Measurements from ENCODE around the gene NACA2.

The NACA2 gene

DNA sequence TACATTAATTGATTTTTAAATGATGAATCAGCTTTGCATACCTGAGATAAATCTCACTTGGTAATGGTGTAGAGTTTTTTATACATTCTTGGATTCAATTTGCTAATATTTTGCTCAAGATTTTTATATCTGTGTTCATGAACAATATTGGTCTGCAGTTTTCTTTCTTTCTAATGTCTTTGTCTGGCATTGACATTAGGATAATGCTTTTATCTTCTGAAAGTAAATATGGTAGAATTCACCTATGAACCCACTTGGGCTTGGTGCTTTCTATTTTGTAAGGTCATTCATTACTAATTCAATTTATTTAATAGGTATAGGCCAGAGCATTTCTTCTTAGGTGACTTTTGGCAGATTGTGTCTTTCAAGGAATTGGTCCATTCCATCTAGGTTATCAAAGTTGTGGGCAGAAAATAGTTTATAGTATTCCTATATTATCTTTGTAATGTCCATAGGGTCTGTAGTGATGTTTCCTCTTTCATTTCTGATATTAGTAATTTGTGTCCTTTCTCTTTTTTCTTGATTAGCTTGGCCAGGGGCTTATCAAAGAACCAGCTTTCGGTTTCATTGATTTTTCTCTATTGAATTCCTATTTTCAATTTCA is 45.6 kb downstream of the NACA2 start:
- DNase-seq = no peak
- Mint-ChIP-seq H3K27me3 (peaks cover 21 to 29% of the 10 kb centered on the region in 2 donors), H3K9me3 (no peaks in the 10 kb centered on the region), H3K27ac (no peak overlapping the region), H3K36me3 (ENCODE audit: insufficient read depth) (no peaks in the 10 kb centered on the region), H3K4me1 (ENCODE audit: low read depth in 2 of 2) (no peaks in the 10 kb centered on the region), H3K4me3 (no peak overlapping the region)
- no peak for ATAC-seq (replicated peaks)

DNA sequence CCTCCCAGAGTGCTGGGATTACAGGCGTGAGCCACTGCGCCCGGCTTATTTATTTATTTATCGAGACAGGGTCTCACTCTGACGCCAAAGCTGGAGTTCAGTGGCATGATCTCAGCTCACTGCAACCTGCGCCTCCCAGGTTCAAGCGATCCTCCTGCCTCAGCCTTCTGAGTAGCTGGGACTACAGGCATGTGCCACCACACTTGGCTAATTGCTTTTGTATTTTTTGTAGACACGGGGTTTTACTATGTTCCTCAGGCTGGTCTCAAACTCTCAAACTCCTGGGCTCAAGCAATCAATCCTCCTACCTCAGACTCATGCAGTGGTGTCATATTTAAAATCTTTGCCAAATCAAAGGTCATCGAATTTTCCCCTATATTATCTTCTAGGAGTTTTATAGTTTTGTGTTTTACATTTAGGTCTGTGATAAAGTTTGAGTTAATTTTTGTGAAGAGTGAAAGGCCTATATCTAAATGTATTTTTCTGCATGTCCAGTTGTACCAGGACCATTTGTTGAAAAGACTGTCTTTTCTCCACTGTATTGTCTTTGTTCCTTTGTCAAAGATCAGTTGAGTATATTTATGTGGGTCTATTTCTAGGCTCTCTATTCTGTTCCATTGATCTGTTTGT is 47.1 kb downstream of the NACA2 start:
- Mint-ChIP-seq H3K9me3 (no peaks in the 10 kb centered on the region), H3K4me1 (ENCODE audit: low read depth in 2 of 2) (no peaks in the 10 kb centered on the region), H3K27ac (no peak overlapping the region), H3K4me3 (no peak overlapping the region), H3K36me3 (ENCODE audit: insufficient read depth) (no peaks in the 10 kb centered on the region), H3K27me3 (peaks cover 19 to 22% of the 10 kb centered on the region in 2 donors)
- DNase-seq = no peak
- ATAC-seq (replicated peaks) = no peak

GRCh38 chr17:61542027-61542426 is 49.0 kb downstream of the NACA2 start:
- DNase-seq (no peak), ATAC-seq (replicated peaks) (no peak)
- H3K4me1 Mint-ChIP-seq (ENCODE audit: low read depth in 2 of 2) = peaks cover 0 to 3% of the 10 kb centered on the region in 2 donors
- H3K36me3 Mint-ChIP-seq (ENCODE audit: insufficient read depth) = no peaks in the 10 kb centered on the region
- no peak overlapping the region for H3K27ac Mint-ChIP-seq
- no peak overlapping the region for H3K4me3 Mint-ChIP-seq
- H3K27me3 Mint-ChIP-seq = peaks cover 14 to 24% of the 10 kb centered on the region in 2 donors
- no peaks in the 10 kb centered on the region for H3K9me3 Mint-ChIP-seq

GRCh38 chr17:61540874-61541273 is 50.1 kb downstream of the NACA2 start:
- Mint-ChIP-seq H3K9me3 (no peaks in the 10 kb centered on the region), H3K36me3 (ENCODE audit: insufficient read depth) (no peaks in the 10 kb centered on the region), H3K4me3 (no peak overlapping the region), H3K27ac (no peak overlapping the region), H3K4me1 (ENCODE audit: low read depth in 2 of 2) (peaks cover 3 to 8% of the 10 kb centered on the region in 2 donors), H3K27me3 (peaks cover 13 to 24% of the 10 kb centered on the region in 2 donors)
- no peak for ATAC-seq (replicated peaks)
- DNase-seq = no peak
